ENCODE measurements around the gene DNASE2B.

GRCh38 chr1:84434801-84435549, 36.7 kb downstream of the DNASE2B start:
- TF ChIP-seq CTCF (IDR thresholded peaks at IDR 0.05; ENCODE audit: low read length) (no peak), EZH2 (IDR thresholded peaks at IDR 0.05; ENCODE audit: borderline replicate concordance, low read length) (no peak)

Data from OCI-LY1 (cell line).